DND-41 (cell line): ENCODE results near the gene WDR5.

ENCODE experiments used
- CTCF ChIP-seq: IDR thresholded peaks from 2 replicates; pipeline ENCODE4 v1.5.1; 2012; ENCODE audit warnings: borderline replicate concordance, low read length, moderate library complexity, mild to moderate bottlenecking; ENCODE audit not compliant: poor library complexity, severe bottlenecking; ENCODE audit errors: extremely low read depth
- EZH2 ChIP-seq: IDR thresholded peaks from 3 replicates; pipeline ENCODE4 v1.6.1; 2012; ENCODE audit warnings: borderline replicate concordance, low read depth, mild to moderate bottlenecking, moderate library complexity, low read length, inconsistent platforms; ENCODE audit not compliant: severe bottlenecking

GRCh38 chr9:134141906-134142305, 6.0 kb downstream of the WDR5 start:
- TF ChIP-seq CTCF, result no peak
- no peak for TF ChIP-seq EZH2
